HepG2 (cell line): Measurements from ENCODE around the gene MAPK6. TPM values are rescaled to one million over a fixed set of nuclear protein-coding genes. Genes with fewer than 3 reads are reported as not detected.

Source experiments
- ARID2 ChIP-seq: sonication (generic); formaldehyde crosslinking; IDR thresholded peaks from 2 replicates; pipeline ENCODE4 v1.8.1; 2022; ENCODE audit warnings: mild to moderate bottlenecking, missing genetic modification reagents, borderline replicate concordance
- BRCA1 ChIP-seq: sonication (generic); formaldehyde crosslinking; IDR thresholded peaks from 2 replicates; pipeline ENCODE4 v1.4.0; 2020; ENCODE audit warnings: missing genetic modification reagents
- HOXD1 ChIP-seq: sonication (generic); formaldehyde crosslinking; IDR thresholded peaks from 2 replicates; pipeline ENCODE4 v1.5.0; 2020; ENCODE audit warnings: missing genetic modification reagents
- MXD4 ChIP-seq: IDR thresholded peaks from 2 replicates; pipeline ENCODE4 v1.6.1; 2016; ENCODE audit warnings: mild to moderate bottlenecking, missing biosample characterization, missing genetic modification reagents
- NPAS2 ChIP-seq: sonication (generic); formaldehyde crosslinking; IDR thresholded peaks from 2 replicates; pipeline ENCODE4 v1.8.0; 2022; ENCODE audit warnings: mild to moderate bottlenecking, missing genetic modification reagents, borderline replicate concordance
- PCBP1 ChIP-seq: fragments of 200-400 bp; formaldehyde crosslinking; IDR thresholded peaks from 2 replicates; pipeline ENCODE4 v1.6.1; 2017; ENCODE audit warnings: mild to moderate bottlenecking, low read depth, low read length, borderline replicate concordance
- PCBP2 ChIP-seq: fragments of 200-400 bp; formaldehyde crosslinking; optimal IDR thresholded peaks from 2 replicates; pipeline ENCODE3; 2018; ENCODE audit warnings: low read length, low read depth; ENCODE audit not compliant: poor library complexity, severe bottlenecking
- SYNCRIP ChIP-seq: fragments of 200-400 bp; formaldehyde crosslinking; IDR thresholded peaks from 2 replicates; pipeline ENCODE4 v1.6.1; 2018; ENCODE audit warnings: mild to moderate bottlenecking, low read depth, low read length; ENCODE audit not compliant: insufficient read depth
- ZBTB20 ChIP-seq: sonication (generic); formaldehyde crosslinking; IDR thresholded peaks from 2 replicates; pipeline ENCODE4 v1.8.1; 2023; ENCODE audit warnings: missing genetic modification reagents, low read depth, mild to moderate bottlenecking, borderline replicate concordance
- ZKSCAN8 ChIP-seq: IDR thresholded peaks from 2 replicates; pipeline ENCODE4 v1.6.1; 2016; ENCODE audit warnings: borderline replicate concordance, missing genetic modification reagents, missing compliant biosample characterization
- ZNF891 ChIP-seq: sonication (generic); formaldehyde crosslinking; IDR thresholded peaks from 2 replicates; pipeline ENCODE4 v1.5.0; 2020; ENCODE audit warnings: mild to moderate bottlenecking, missing genetic modification reagents
- ZSCAN22 ChIP-seq: sonication (generic); formaldehyde crosslinking; IDR thresholded peaks from 2 replicates; pipeline ENCODE4 v1.4.0; 2020; ENCODE audit warnings: mild to moderate bottlenecking, missing genetic modification reagents
- polyA plus RNA-seq, 8 experiments: library from polyadenylated mRNA; depleted of rRNA in 3 of 8; stranded (reverse) in 7 of 8; unstranded in 1 of 8; fragments of >200 nt; fragmentation: Illumina TruSeq in 4 of 8; extraction: Trizol in 4 of 8; gene quantifications; 2 replicates each; pipeline versions ENCODE4 v1.2.1 to v1.2.3, GENCODE V29; 2011 to 2016; ENCODE audit warnings: low read depth in 4 of 8, missing spikeins in 1 of 8, mixed read lengths in 1 of 8; ENCODE audit not compliant: insufficient read depth in 1 of 8
- total RNA-seq, 5 experiments: library from RNA; depleted of rRNA; stranded (reverse); fragments of >200 nt; fragmentation: Illumina TruSeq; extraction: Trizol; gene quantifications; 2 replicates each; pipeline ENCODE4 v1.2.3, GENCODE V29; 2016; ENCODE audit warnings: low read depth in 1 of 5
- TF ChIP-seq, protein P1 (sequence below): sonication (generic); formaldehyde crosslinking; IDR thresholded peaks from 2 replicates; pipeline ENCODE4 v1.5.0; 2020; ENCODE audit warnings: missing genetic modification reagents
- TF ChIP-seq, protein P2 (sequence below): sonication (generic); formaldehyde crosslinking; IDR thresholded peaks from 2 replicates; pipeline ENCODE4 v1.4.0; 2020; ENCODE audit warnings: missing genetic modification reagents, borderline replicate concordance
- TF ChIP-seq, protein P3 (sequence below): sonication (generic); formaldehyde crosslinking; IDR thresholded peaks from 2 replicates; pipeline ENCODE4 v1.4.0; 2020; ENCODE audit warnings: mild to moderate bottlenecking, missing genetic modification reagents
- TF ChIP-seq, protein P4 (sequence below): IDR thresholded peaks from 2 replicates; pipeline ENCODE4 v1.6.1; 2016; ENCODE audit warnings: missing compliant biosample characterization, missing genetic modification reagents, borderline replicate concordance

The MAPK6 gene
- total and polyA plus RNA-seq, 2 of the 13 experiments (the other 11 are each of a cell fraction or from before 2014, with no cell fraction given) = 89.5 to 99.7 TPM

DNA sequence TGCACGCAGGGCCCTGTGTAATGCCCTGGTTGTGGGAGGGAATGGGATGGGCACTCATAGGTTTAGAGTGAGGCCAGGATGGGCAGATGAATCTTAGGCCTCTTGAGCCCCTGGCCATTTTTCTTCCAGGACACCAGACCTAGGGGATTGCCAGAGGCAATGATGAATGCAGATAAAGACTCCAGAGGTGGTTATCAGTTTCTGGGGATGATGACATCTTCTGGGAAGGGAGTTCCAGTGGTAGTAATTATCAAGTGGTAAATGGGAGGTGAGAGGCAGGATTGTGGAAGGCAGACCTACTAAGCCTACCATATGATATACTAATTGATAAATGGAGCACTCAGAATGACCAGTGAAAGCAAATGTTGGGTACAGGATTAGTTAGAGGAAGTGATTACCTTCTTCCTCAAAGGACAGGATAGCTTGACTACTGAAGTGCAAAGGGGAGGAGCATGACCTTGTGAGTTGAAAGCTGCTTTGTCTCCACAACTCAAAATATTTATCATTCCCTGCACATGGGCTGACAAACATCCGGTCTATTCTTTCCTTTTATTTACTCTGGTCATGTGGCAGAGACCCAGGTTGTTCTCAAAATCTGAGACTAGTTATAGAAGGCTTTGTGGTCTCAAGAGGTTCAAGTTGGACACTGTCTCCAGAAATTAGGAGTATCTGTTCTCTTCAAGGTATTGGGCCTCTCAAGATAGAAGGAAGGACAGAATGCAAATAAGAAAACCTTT lies 10.2 kb upstream of the MAPK6 start (continued):
- TF ChIP-seq MXD4 (CRISPR knock-in tag) = peak; percentile 77
- TF ChIP-seq, protein P1, sequence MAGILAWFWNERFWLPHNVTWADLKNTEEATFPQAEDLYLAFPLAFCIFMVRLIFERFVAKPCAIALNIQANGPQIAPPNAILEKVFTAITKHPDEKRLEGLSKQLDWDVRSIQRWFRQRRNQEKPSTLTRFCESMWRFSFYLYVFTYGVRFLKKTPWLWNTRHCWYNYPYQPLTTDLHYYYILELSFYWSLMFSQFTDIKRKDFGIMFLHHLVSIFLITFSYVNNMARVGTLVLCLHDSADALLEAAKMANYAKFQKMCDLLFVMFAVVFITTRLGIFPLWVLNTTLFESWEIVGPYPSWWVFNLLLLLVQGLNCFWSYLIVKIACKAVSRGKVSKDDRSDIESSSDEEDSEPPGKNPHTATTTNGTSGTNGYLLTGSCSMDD (CRISPR knock-in tag) = no peak
- TF ChIP-seq NPAS2 (CRISPR knock-in tag) = no peak
- TF ChIP-seq BRCA1 = no peak
- TF ChIP-seq, protein P2, sequence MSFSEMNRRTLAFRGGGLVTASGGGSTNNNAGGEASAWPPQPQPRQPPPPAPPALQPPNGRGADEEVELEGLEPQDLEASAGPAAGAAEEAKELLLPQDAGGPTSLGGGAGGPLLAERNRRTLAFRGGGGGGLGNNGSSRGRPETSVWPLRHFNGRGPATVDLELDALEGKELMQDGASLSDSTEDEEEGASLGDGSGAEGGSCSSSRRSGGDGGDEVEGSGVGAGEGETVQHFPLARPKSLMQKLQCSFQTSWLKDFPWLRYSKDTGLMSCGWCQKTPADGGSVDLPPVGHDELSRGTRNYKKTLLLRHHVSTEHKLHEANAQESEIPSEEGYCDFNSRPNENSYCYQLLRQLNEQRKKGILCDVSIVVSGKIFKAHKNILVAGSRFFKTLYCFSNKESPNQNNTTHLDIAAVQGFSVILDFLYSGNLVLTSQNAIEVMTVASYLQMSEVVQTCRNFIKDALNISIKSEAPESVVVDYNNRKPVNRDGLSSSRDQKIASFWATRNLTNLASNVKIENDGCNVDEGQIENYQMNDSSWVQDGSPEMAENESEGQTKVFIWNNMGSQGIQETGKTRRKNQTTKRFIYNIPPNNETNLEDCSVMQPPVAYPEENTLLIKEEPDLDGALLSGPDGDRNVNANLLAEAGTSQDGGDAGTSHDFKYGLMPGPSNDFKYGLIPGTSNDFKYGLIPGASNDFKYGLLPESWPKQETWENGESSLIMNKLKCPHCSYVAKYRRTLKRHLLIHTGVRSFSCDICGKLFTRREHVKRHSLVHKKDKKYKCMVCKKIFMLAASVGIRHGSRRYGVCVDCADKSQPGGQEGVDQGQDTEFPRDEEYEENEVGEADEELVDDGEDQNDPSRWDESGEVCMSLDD (CRISPR knock-in tag) = no peak
- TF ChIP-seq ZSCAN22 = no peak
- TF ChIP-seq, protein P3, sequence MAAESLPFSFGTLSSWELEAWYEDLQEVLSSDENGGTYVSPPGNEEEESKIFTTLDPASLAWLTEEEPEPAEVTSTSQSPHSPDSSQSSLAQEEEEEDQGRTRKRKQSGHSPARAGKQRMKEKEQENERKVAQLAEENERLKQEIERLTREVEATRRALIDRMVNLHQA = no peak
- TF ChIP-seq, protein P4, sequence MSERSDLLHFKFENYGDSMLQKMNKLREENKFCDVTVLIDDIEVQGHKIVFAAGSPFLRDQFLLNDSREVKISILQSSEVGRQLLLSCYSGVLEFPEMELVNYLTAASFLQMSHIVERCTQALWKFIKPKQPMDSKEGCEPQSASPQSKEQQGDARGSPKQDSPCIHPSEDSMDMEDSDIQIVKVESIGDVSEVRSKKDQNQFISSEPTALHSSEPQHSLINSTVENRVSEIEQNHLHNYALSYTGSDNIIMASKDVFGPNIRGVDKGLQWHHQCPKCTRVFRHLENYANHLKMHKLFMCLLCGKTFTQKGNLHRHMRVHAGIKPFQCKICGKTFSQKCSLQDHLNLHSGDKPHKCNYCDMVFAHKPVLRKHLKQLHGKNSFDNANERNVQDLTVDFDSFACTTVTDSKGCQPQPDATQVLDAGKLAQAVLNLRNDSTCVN (CRISPR knock-in tag) = no peak
- TF ChIP-seq PCBP2 = no peak
- TF ChIP-seq PCBP1 = no peak
- peak; percentile 55; the same call in 1 of the 2 replicates for TF ChIP-seq ZKSCAN8 (CRISPR knock-in tag)
- peak; percentile 81; the same call in 1 of the 2 replicates for TF ChIP-seq HOXD1
- TF ChIP-seq SYNCRIP = no peak
- TF ChIP-seq ZBTB20 (CRISPR knock-in tag) = peak; percentile 39; the same call in 1 of the 2 replicates
- no peak for TF ChIP-seq ZNF891 (CRISPR knock-in tag)
- TF ChIP-seq ARID2 (CRISPR knock-in tag) = no peak
